Measurements from ENCODE around the gene MTARC1.

MTARC1 gene

GRCh38 chr1:220806408-220806807 is 19.7 kb downstream of the MTARC1 start:
- DNase-seq (ENCODE audit: low read depth, low spot score), result no peak

- no peak for DNase-seq (ENCODE audit: low read depth, low spot score)
These were observed 21.0 kb downstream of the MTARC1 start for GRCh38 chr1:220807726-220808125.

GRCh38 chr1:220808345-220809186 is 21.9 kb downstream of the MTARC1 start:
- DNase-seq (ENCODE audit: low read depth, low spot score), result peak; percentile 45

GRCh38 chr1:220809187-220809550 is 22.5 kb downstream of the MTARC1 start:
- no peak for DNase-seq (ENCODE audit: low read depth, low spot score)

- no peak for DNase-seq (ENCODE audit: low read depth, low spot score)
These were observed 23.0 kb downstream of the MTARC1 start for GRCh38 chr1:220809704-220810103.

GRCh38 chr1:220810179-220810653 is 23.5 kb downstream of the MTARC1 start:
- peak; percentile 36 for DNase-seq (ENCODE audit: low read depth, low spot score)

GRCh38 chr1:220810963-220811362 is 24.2 kb downstream of the MTARC1 start:
- no peak for DNase-seq (ENCODE audit: low read depth, low spot score)

- DNase-seq (ENCODE audit: low read depth, low spot score), result no peak
These were observed 25.0 kb downstream of the MTARC1 start for GRCh38 chr1:220811695-220812094.

GRCh38 chr1:220812308-220812707 is 25.6 kb downstream of the MTARC1 start:
- no peak for DNase-seq (ENCODE audit: low read depth, low spot score)

- no peak for DNase-seq (ENCODE audit: low read depth, low spot score)
These were observed 26.3 kb downstream of the MTARC1 start for GRCh38 chr1:220813013-220813412.

GRCh38 chr1:220815409-220815808 is 28.7 kb downstream of the MTARC1 start:
- no peak for DNase-seq (ENCODE audit: low read depth, low spot score)

- no peak for DNase-seq (ENCODE audit: low read depth, low spot score)
These were observed 31.2 kb downstream of the MTARC1 start for GRCh38 chr1:220817907-220818306.

GRCh38 chr1:220818421-220819173 is 31.9 kb downstream of the MTARC1 start:
- no peak for DNase-seq (ENCODE audit: low read depth, low spot score)

GRCh38 chr1:220819467-220820026 is 32.8 kb downstream of the MTARC1 start:
- DNase-seq (ENCODE audit: low read depth, low spot score), result no peak

- no peak for DNase-seq (ENCODE audit: low read depth, low spot score)
These were observed 37.6 kb downstream of the MTARC1 start for GRCh38 chr1:220824031-220824989.

GRCh38 chr1:220825819-220826551 is 39.3 kb downstream of the MTARC1 start:
- no peak for DNase-seq (ENCODE audit: low read depth, low spot score)

- no peak for DNase-seq (ENCODE audit: low read depth, low spot score)
These were observed 40.0 kb downstream of the MTARC1 start for GRCh38 chr1:220826729-220827128.

GRCh38 chr1:220827445-220828178 is 40.9 kb downstream of the MTARC1 start:
- no peak for DNase-seq (ENCODE audit: low read depth, low spot score)

- DNase-seq (ENCODE audit: low read depth, low spot score), result no peak
These were observed 41.4 kb downstream of the MTARC1 start for GRCh38 chr1:220828179-220828490.

GRCh38 chr1:220828950-220829586 is 42.4 kb downstream of the MTARC1 start:
- no peak for DNase-seq (ENCODE audit: low read depth, low spot score)

Measured in smooth muscle cell of the brain vasculature (primary cell).